ENCODE measurements around the gene GPT2.

GRCh38 chr16:46889942-46890300, 5.8 kb downstream of the GPT2 start:
- TF ChIP-seq ZFP3 (CRISPR knock-in tag; IDR thresholded peaks at IDR 0.05) (no peak), CREB5 (CRISPR knock-in tag; IDR thresholded peaks at IDR 0.05; ENCODE audit: low read depth) (no peak), OSR1 (CRISPR knock-in tag; IDR thresholded peaks at IDR 0.05) (no peak)
